Stimulated activated CD8-positive, alpha-beta memory T cell treated with anti-CD3 and anti-CD28 coated beads, Interleukin-7, amount 100 ng/mL, for 48 hours (primary cell): ENCODE measurements around the gene MTHFSD.

ENCODE experiments used
- DNase-seq, 2 donors: peaks; one replicate each; pipeline ENCODE4 v3.0.0-alpha.2; 2020; ENCODE audit warnings: low read depth in 1 of 2; ENCODE audit errors: extremely low read depth in 1 of 2

The MTHFSD gene

DNA sequence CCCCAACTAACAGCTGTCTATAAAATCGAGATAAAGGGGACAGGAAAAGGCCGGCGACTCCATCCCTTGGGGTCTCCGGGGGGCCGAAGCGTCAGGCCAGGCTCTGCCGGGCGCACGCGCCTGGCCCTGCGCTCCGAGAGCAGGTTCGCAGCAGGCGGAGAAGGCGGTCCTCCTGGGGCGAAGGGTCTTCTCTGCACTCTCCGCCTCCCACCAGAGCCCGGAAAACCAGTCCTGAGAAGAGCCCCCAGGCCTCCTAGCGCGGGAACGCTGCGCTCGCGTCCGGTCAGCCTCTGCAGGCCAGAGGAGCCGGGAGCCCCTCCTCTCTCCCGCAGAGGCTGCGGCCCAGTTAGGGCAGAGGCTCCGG is 39.6 kb downstream of the MTHFSD start:
- no peak for DNase-seq

DNA sequence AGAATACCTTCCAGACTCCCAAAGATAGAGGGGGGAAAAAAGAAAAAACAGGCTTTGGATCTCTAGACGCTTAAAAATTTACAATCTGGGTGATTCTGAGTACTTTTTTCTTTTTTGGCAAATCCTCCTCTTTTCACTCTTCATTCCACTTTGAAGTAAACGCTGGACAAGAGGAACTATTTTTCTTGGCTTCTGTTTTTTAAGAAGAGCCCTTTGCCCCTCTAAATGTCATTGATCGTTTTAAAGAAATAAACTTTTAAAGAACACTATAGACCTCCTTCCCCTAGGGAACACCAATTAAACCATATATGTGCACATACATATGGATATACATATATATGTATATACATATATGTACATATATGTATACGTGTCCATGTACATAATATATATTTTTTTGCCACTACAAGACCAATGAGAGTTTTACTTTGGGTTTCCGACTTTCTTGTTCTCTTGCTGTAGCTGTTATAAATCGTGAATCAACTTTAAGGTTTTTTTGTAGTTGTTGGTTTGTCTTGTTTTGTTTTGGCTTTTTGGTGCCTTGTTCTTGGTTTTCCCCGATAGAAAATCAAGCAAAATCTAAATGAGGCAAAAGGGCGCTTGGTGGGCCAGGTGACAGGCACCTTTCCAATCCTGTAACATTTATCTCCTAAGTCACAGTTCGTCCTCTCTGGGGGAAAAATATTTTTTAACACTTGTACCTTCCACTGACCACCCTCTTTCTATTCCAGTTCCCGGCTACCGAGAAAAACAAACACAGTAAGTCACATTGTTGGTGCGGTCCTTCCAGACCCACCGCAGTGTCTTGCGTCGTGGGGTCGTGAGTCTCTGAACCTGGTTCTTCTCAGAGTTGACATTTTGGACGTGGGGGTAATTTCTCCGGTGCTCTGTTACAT is 40.3 kb downstream of the MTHFSD start:
- DNase-seq = no peak

- no peak for DNase-seq
These were observed 41.4 kb downstream of the MTHFSD start for GRCh38 chr16:86513471-86514277.

GRCh38 chr16:86512860-86513470 is 42.1 kb downstream of the MTHFSD start:
- DNase-seq = no peak

GRCh38 chr16:86512301-86512859 is 42.7 kb downstream of the MTHFSD start:
- DNase-seq = no peak

- no peak for DNase-seq
These were observed 43.5 kb downstream of the MTHFSD start for GRCh38 chr16:86511317-86512161.

- DNase-seq = no peak
These were observed 44.4 kb downstream of the MTHFSD start, which contains the start of gene FOXF1 for GRCh38 chr16:86510465-86511261. Gene FOXF1 (plus strand): TSS chr16:86510527. CDS start chr16:86510570, 43 bp downstream.

DNA sequence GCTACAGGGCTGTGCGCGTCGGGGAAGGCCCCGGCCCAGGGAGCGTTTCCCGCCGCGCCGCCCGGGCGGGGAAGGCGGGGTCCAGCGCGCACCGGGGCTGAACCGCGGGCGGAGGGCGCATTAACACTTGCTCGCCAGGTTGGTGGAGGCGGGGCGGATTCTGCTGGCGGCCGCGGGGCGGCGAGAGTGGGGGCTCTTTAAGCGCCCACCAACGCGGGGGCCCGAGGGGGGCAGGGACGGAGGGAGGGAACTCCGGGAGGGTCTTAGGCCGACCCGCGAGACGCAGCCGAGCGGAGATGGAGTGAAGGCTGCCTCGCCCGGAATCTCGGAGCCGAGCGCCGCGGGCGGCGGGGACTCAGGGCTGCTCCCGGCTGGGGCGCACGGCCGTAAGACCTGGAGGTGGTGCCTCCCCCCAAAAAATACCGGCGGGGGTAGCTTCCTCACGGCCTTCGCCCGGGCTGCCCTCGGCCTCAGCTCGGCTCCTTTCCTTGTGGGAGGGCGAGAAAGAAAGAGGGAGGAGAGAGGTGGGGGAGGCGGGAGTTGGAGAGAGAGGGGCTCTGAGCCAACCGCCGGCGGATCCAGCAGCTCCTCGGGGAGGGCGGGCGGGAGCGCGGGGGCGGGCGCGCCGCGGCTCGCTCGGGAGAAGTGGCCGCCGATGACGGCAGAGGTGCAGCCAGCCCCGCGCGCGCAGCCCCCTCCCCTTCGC is 45.1 kb downstream of the MTHFSD start:
- DNase-seq = no peak

- DNase-seq = no peak
These were observed 45.9 kb downstream of the MTHFSD start for GRCh38 chr16:86508947-86509758.

- DNase-seq = no peak
These were observed 46.7 kb downstream of the MTHFSD start for GRCh38 chr16:86508028-86508946.

- no peak for DNase-seq
These were observed 47.6 kb downstream of the MTHFSD start for GRCh38 chr16:86507173-86508027.

- DNase-seq = no peak
These were observed 48.9 kb downstream of the MTHFSD start for GRCh38 chr16:86505899-86506864.

DNA sequence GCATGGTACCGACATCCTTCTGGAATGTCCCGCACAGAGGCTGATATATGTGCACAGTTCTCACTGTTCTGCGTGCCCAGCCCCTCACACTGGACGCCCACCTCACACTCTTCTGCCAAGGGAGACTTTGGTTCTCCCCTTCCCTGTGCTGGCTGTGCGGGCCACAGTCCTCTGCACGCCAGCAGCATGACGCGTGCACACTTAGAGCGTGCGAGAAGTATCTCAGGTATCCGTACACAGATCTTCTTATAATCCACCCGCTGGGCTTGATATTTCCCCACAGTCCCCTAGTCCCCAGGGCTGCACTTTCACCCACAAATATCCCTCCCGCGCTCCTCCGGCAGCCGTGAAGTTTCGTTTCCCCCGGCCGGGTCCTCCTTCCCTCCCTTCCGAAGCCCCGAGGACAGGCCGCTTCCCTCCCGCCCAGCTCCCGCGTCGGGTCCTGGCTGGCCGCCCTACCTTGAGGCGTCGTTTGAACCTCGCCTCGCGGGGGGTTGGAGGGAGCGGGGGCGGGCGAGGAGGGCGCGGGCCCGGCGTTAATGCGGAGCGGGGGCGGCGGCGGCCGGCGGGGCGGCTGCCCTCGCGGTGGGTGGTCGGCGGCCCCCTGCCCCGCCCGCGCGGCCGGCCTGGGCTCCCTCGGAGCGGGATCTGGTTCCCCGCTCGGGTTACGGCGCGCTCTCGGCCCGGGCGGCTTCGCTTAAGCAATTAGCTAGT is 49.7 kb downstream of the MTHFSD start:
- DNase-seq = no peak
